Measurements from ENCODE around the gene LHFPL2. TPM values are rescaled to one million over a fixed set of nuclear protein-coding genes. Genes with fewer than 3 reads are reported as not detected.

LHFPL2 gene
- total RNA-seq, 1 experiment from 2014 or later = 43.6 TPM

DNA sequence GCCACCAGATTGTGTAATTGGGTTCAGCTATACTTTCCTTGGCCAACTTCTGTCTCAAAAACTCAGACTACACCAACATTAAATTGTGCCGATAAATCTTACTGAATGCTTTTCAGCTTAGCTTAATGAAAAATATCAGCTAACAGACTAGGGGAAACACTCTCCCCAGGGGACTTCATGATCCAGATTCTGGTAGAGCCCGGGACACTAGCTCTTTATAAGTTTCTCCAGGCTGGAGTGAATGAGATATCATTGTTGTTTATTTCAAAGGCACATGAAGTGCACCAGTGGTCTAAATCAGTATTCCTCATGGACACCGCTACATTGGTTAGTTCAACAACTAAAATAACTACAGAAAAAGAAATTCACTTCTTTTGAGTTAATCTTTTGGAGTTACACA, 10.5 kb upstream of the LHFPL2 start:
- no peak overlapping the region for H3K27ac Mint-ChIP-seq (ENCODE audit: unreplicated experiment)
- no peaks in the 10 kb centered on the region for H3K27me3 Mint-ChIP-seq (ENCODE audit: unreplicated experiment)
- DNase-seq = no peak
- peaks cover 1% of the 10 kb centered on the region for H3K4me1 Mint-ChIP-seq (ENCODE audit: low read depth, unreplicated experiment)
- TF ChIP-seq CTCF (IDR thresholded peaks at IDR 0.05; ENCODE audit: unreplicated experiment) = no peak
- no peak overlapping the region for H3K4me3 Mint-ChIP-seq (ENCODE audit: low read depth, unreplicated experiment)
- intact Hi-C loops (cut with micrococcal nuclease; ENCODE audit: unreplicated experiment) = no loop called here
- no peaks in the 10 kb centered on the region for H3K36me3 Mint-ChIP-seq (ENCODE audit: insufficient read depth, unreplicated experiment)
- BruUV-seq (replicated peaks) = no TSS peak
- CTCF ChIA-PET = no interaction called here
- peaks cover 2% of the 10 kb centered on the region for H3K9me3 Mint-ChIP-seq (ENCODE audit: low read depth, unreplicated experiment)

DNA sequence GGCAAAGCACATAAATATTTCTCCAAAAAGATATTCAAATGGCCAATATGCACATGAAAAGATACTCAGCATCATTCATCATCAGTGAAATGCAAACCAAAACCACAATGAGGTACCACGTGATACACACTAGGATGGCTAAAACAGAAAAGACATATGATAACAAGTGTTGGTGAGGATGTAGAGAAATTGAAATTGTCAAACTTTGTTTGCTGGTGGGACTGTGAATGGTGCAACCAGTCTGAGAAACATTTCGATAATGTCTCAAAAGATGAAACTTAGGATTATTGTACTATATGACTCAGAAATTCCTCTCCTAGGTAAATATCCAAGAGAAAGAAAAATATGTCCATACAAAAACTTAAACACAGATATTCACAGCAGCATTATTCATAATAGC, 8.6 kb upstream of the LHFPL2 start:
- peaks cover 2% of the 10 kb centered on the region for H3K9me3 Mint-ChIP-seq (ENCODE audit: low read depth, unreplicated experiment)
- no peaks in the 10 kb centered on the region for H3K36me3 Mint-ChIP-seq (ENCODE audit: insufficient read depth, unreplicated experiment)
- intact Hi-C loops (cut with micrococcal nuclease; ENCODE audit: unreplicated experiment) = no loop called here
- CTCF ChIA-PET = no interaction called here
- DNase-seq = no peak
- H3K27me3 Mint-ChIP-seq (ENCODE audit: unreplicated experiment) = no peaks in the 10 kb centered on the region
- BruUV-seq (replicated peaks) = no TSS peak
- no peak for TF ChIP-seq CTCF (IDR thresholded peaks at IDR 0.05; ENCODE audit: unreplicated experiment)
- H3K4me3 Mint-ChIP-seq (ENCODE audit: low read depth, unreplicated experiment) = no peak overlapping the region
- H3K27ac Mint-ChIP-seq (ENCODE audit: unreplicated experiment) = no peak overlapping the region
- peaks cover 8% of the 10 kb centered on the region for H3K4me1 Mint-ChIP-seq (ENCODE audit: low read depth, unreplicated experiment)

DNA sequence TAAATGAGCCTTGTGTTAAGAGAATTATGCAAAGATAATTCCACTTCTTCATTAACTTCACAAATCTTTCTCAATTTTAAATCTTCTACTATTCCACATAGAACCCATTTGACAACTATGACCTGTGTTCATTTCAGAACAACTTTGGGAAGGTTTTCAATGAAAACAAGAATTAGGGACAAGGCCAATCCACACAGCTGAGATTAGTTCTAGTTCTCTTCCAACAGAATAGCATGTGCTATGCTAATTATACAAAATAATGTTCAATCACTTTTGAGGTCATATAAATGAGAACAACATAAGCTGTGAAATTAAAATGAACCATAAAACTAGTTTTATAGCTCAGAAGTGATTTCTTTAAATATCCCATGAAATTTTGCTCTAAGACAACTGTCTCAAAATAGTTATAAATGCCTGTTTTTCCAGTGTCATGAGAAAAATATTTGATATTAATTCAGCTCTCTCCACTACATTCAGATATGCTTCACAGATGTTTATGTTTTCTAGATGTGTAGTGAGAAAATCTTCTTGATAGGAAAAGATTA, 7.2 kb upstream of the LHFPL2 start:
- H3K4me3 Mint-ChIP-seq (ENCODE audit: low read depth, unreplicated experiment) = no peak overlapping the region
- H3K36me3 Mint-ChIP-seq (ENCODE audit: insufficient read depth, unreplicated experiment) = no peaks in the 10 kb centered on the region
- no TSS peak for BruUV-seq (replicated peaks)
- peaks cover 8% of the 10 kb centered on the region for H3K4me1 Mint-ChIP-seq (ENCODE audit: low read depth, unreplicated experiment)
- TF ChIP-seq CTCF (IDR thresholded peaks at IDR 0.05; ENCODE audit: unreplicated experiment) = no peak
- peaks cover 2% of the 10 kb centered on the region for H3K9me3 Mint-ChIP-seq (ENCODE audit: low read depth, unreplicated experiment)
- no peaks in the 10 kb centered on the region for H3K27me3 Mint-ChIP-seq (ENCODE audit: unreplicated experiment)
- intact Hi-C loops (cut with micrococcal nuclease; ENCODE audit: unreplicated experiment) = no loop called here
- no peak overlapping the region for H3K27ac Mint-ChIP-seq (ENCODE audit: unreplicated experiment)
- no peak for DNase-seq
- CTCF ChIA-PET = no interaction called here

DNA sequence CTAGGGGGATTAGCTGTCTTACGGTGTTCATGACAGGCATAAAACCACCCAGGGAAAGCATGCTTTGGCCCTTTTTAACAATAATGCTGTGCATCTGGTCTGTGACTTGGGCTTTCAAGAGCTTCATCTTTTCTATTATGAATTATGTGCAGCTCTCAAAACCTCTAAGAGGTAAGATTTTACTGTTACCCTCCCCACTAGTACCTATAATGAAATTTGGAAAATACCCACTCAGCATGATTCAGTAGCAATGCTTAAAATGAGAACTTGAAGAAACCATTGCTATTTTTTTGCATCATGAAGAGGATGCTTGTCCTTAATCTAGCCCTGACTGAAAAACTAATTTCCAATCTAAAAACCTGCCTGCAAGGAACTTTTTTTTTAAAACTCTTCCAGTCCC, 5.8 kb upstream of the LHFPL2 start:
- DNase-seq = no peak
- intact Hi-C loops (cut with micrococcal nuclease; ENCODE audit: unreplicated experiment) = no loop called here
- H3K27me3 Mint-ChIP-seq (ENCODE audit: unreplicated experiment) = no peaks in the 10 kb centered on the region
- no peak overlapping the region for H3K27ac Mint-ChIP-seq (ENCODE audit: unreplicated experiment)
- H3K4me3 Mint-ChIP-seq (ENCODE audit: low read depth, unreplicated experiment) = no peak overlapping the region
- H3K4me1 Mint-ChIP-seq (ENCODE audit: low read depth, unreplicated experiment) = peaks cover 16% of the 10 kb centered on the region
- CTCF ChIA-PET = no interaction called here
- H3K9me3 Mint-ChIP-seq (ENCODE audit: low read depth, unreplicated experiment) = peaks cover 2% of the 10 kb centered on the region
- BruUV-seq (replicated peaks) = no TSS peak
- TF ChIP-seq CTCF (IDR thresholded peaks at IDR 0.05; ENCODE audit: unreplicated experiment) = no peak
- H3K36me3 Mint-ChIP-seq (ENCODE audit: insufficient read depth, unreplicated experiment) = peaks cover 5% of the 10 kb centered on the region

All from Calu3 (cell line).